K562 (cell line): ENCODE results near the gene GDF15. TPM values are rescaled to one million over a fixed set of nuclear protein-coding genes. Genes with fewer than 3 reads are reported as not detected.
A peak's percentile ranks its signal among the peaks of the same experiment; 100 is the strongest.

Experiments
- GTF2F1 ChIP-seq: IDR thresholded peaks from 2 replicates; pipeline ENCODE4 v1.6.1; 2011; ENCODE audit warnings: low read depth, low read length, improper control_type of control experiment
- HCFC1 ChIP-seq: IDR thresholded peaks from 2 replicates; pipeline ENCODE4 v1.6.1; 2012; ENCODE audit warnings: low read depth, low read length, improper control_type of control experiment
- HDGF ChIP-seq: fragments of 450-650 bp; IDR thresholded peaks from 2 replicates; pipeline ENCODE4 v1.6.1; 2016
- KAT7 ChIP-seq: sonication (generic); formaldehyde crosslinking; IDR thresholded peaks from 2 replicates; pipeline ENCODE4 v1.8.0; 2022; ENCODE audit warnings: missing genetic modification reagents, mild to moderate bottlenecking, borderline replicate concordance
- MYC ChIP-seq, 2 experiments: fragments of 250-450 bp in 1 of 2; sonication (Bioruptor Pico) in 1 of 2; IDR thresholded peaks; 2 replicates each; pipeline versions ENCODE4 v1.5.1 to v1.6.1; 2012 to 2021; ENCODE audit warnings: low read depth in 2 of 2, borderline replicate concordance in 1 of 2, improper control_type of control experiment in 1 of 2, low read length in 1 of 2, mild to moderate bottlenecking in 1 of 2, moderate library complexity in 1 of 2
- NONO ChIP-seq, 2 experiments: fragments of 200-400 bp in 1 of 2; fragments of 450-650 bp in 1 of 2; formaldehyde crosslinking in 1 of 2; IDR thresholded peaks; 2 replicates each; pipeline ENCODE4 v1.6.1; 2017; ENCODE audit warnings: low read depth in 2 of 2, mild to moderate bottlenecking in 2 of 2, moderate library complexity in 2 of 2, low read length in 1 of 2
- PML ChIP-seq: IDR thresholded peaks from 2 replicates; pipeline ENCODE4 v1.6.1; 2012; ENCODE audit warnings: low read length, inconsistent platforms
- PPARD ChIP-seq: fragments of 250-450 bp; sonication (Bioruptor Pico); IDR thresholded peaks from 2 replicates; pipeline ENCODE4 v1.8.0; 2022; ENCODE audit warnings: inconsistent platforms, mild to moderate bottlenecking, moderate library complexity
- PTTG1 ChIP-seq: fragments of 450-650 bp; IDR thresholded peaks from 2 replicates; pipeline ENCODE4 v1.6.1; 2016; ENCODE audit warnings: low read depth, mild to moderate bottlenecking, missing genetic modification characterization, missing compliant biosample characterization
- PYGO2 ChIP-seq: fragments of 450-650 bp; IDR thresholded peaks from 2 replicates; pipeline ENCODE4 v1.6.1; 2016; ENCODE audit warnings: mild to moderate bottlenecking, missing genetic modification characterization, moderate library complexity, missing compliant biosample characterization
- RBFOX2 ChIP-seq: fragments of 200-400 bp; formaldehyde crosslinking; IDR thresholded peaks from 2 replicates; pipeline ENCODE4 v1.6.1; 2017; ENCODE audit warnings: low read depth, mild to moderate bottlenecking, low read length, moderate library complexity
- TBL1XR1 ChIP-seq, 2 experiments: IDR thresholded peaks; 2 replicates each; pipeline ENCODE4 v1.6.1; 2012; ENCODE audit warnings: improper control_type of control experiment in 2 of 2, low read length in 2 of 2, mild to moderate bottlenecking in 1 of 2
- TCF3 ChIP-seq: sonication (generic); formaldehyde crosslinking; IDR thresholded peaks from 2 replicates; pipeline ENCODE4 v1.4.0; 2020; ENCODE audit warnings: mild to moderate bottlenecking, missing genetic modification reagents
- YY1 ChIP-seq, 3 experiments: IDR thresholded peaks; 2 replicates each; pipeline ENCODE4 v1.6.1; 2011; ENCODE audit warnings: low read length in 2 of 3, mild to moderate bottlenecking in 2 of 3, moderate library complexity in 2 of 3, borderline replicate concordance in 1 of 3, control low read depth in 1 of 3, low read depth in 1 of 3; ENCODE audit not compliant: insufficient read depth in 3 of 3, insufficient replicate concordance in 2 of 3, control insufficient read depth in 1 of 3, insufficient read length in 1 of 3; ENCODE audit errors: extremely low read depth in 1 of 3
- polyA plus RNA-seq, 8 experiments: library from polyadenylated mRNA; depleted of rRNA in 4 of 8; stranded (reverse) in 5 of 8; unstranded in 3 of 8; fragments of >200 nt; fragmentation: Nextera tagmentation in 2 of 8; fragmentation: Illumina TruSeq in 1 of 8; extraction: Ambion mirVana in 2 of 8; extraction: Trizol in 1 of 8; gene quantifications; 2 replicates each; pipeline versions ENCODE4 v1.2.1 to v1.2.3, GENCODE V29; 2011 to 2014; ENCODE audit warnings: inconsistent platforms in 1 of 8, missing spikeins in 1 of 8
- total RNA-seq, 7 experiments: library from RNA; depleted of rRNA in 6 of 7; stranded (reverse); fragments of >200 nt in 6 of 7; fragmentation: Illumina TruSeq in 2 of 7; extraction: Trizol in 2 of 7; gene quantifications; 2 replicates each; pipeline versions ENCODE4 v1.2.1 to v1.2.3, GENCODE V29; 2011 to 2021; ENCODE audit warnings: low replicate concordance in 1 of 7
- TF ChIP-seq, protein P1 (sequence below), 2 experiments: fragments of 450-650 bp; formaldehyde crosslinking in 1 of 2; IDR thresholded peaks; 2 replicates each; pipeline versions ENCODE4 v1.4.0 to v1.6.1; 2014 to 2020; ENCODE audit warnings: mild to moderate bottlenecking in 2 of 2, borderline replicate concordance in 1 of 2, low read depth in 1 of 2
- TF ChIP-seq, protein P2 (sequence below), 2 experiments: fragments of 450-650 bp in 1 of 2; sonication (generic) in 1 of 2; formaldehyde crosslinking in 1 of 2; IDR thresholded peaks in 1 of 2; conservative IDR thresholded peaks in 1 of 2; 2 replicates each; pipeline versions ENCODE4 v1.6.1 to v1.8.1; 2016 to 2023; ENCODE audit warnings: mild to moderate bottlenecking in 2 of 2, moderate library complexity in 2 of 2, inconsistent platforms in 1 of 2, missing genetic modification reagents in 1 of 2

GDF15 gene
- total and polyA plus RNA-seq, 9 of the 15 experiments (the other 6 are each of a cell fraction or from before 2014, with no cell fraction given) = 2.3 to 82.4 (median 12.5) TPM

DNA sequence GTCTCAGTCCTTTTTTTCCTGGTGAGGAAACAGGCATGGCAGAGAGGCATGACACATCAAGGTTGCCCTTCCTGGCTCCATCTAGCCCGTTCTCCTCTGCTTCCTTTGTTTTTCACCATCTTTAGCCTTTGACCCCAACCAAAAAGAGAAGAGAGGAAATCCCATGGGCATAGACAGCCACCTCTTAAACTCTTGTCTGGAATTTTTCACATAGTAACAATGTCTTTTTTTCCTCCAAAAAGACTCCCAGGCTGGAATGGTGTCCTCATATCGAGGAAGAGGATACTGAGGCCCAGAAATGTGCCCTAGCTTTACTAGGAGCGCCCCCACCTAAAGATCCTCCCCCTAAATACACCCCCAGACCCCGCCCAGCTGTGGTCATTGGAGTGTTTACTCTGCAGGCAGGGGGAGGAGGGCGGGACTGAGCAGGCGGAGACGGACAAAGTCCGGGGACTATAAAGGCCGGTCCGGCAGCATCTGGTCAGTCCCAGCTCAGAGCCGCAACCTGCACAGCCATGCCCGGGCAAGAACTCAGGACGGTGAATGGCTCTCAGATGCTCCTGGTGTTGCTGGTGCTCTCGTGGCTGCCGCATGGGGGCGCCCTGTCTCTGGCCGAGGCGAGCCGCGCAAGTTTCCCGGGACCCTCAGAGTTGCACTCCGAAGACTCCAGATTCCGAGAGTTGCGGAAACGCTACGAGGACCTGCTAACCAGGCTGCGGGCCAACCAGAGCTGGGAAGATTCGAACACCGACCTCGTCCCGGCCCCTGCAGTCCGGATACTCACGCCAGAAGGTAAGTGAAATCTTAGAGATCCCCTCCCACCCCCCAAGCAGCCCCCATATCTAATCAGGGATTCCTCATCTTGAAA is at the start of gene GDF15 (continued):
- TF ChIP-seq YY1 (IDR thresholded peaks at IDR 0.05; ENCODE audit: borderline replicate concordance in 1 of 3, control insufficient read depth in 1 of 3, extremely low read depth in 1 of 3, insufficient read depth in 3 of 3, insufficient read length in 1 of 3, insufficient replicate concordance in 2 of 3, low read depth in 1 of 3, low read length in 2 of 3) (peak in 2 of 3 experiments; percentile 59 to 73), HDGF (0 out of 2 replicates have a peak, but pooled peaks have one; percentile 33), GTF2F1 (peak; percentile 63), RBFOX2 (peak; percentile 93), NONO (IDR thresholded peaks at IDR 0.05; ENCODE audit: low read depth in 2 of 2, low read length in 1 of 2) (peak; percentile 91 to 98), TBL1XR1 (IDR thresholded peaks at IDR 0.05; ENCODE audit: low read length in 2 of 2) (peak; percentile 47 to 83), PTTG1 (tag) (0 out of 2 replicates have a peak, but pooled peaks have one; percentile 41), PYGO2 (peak; percentile 16; the same call in 1 of the 2 replicates), PPARD (CRISPR knock-in tag) (no peak), MYC (IDR thresholded peaks at IDR 0.05; ENCODE audit: low read depth, low read length) (peak; percentile 93), MYC (CRISPR knock-in tag; IDR thresholded peaks at IDR 0.05; ENCODE audit: borderline replicate concordance, low read depth) (no peak), HCFC1 (peak; percentile 61), KAT7 (CRISPR knock-in tag) (peak; percentile 74), PML (peak; percentile 95), TCF3 (peak; percentile 53)
- TF ChIP-seq, protein P1, sequence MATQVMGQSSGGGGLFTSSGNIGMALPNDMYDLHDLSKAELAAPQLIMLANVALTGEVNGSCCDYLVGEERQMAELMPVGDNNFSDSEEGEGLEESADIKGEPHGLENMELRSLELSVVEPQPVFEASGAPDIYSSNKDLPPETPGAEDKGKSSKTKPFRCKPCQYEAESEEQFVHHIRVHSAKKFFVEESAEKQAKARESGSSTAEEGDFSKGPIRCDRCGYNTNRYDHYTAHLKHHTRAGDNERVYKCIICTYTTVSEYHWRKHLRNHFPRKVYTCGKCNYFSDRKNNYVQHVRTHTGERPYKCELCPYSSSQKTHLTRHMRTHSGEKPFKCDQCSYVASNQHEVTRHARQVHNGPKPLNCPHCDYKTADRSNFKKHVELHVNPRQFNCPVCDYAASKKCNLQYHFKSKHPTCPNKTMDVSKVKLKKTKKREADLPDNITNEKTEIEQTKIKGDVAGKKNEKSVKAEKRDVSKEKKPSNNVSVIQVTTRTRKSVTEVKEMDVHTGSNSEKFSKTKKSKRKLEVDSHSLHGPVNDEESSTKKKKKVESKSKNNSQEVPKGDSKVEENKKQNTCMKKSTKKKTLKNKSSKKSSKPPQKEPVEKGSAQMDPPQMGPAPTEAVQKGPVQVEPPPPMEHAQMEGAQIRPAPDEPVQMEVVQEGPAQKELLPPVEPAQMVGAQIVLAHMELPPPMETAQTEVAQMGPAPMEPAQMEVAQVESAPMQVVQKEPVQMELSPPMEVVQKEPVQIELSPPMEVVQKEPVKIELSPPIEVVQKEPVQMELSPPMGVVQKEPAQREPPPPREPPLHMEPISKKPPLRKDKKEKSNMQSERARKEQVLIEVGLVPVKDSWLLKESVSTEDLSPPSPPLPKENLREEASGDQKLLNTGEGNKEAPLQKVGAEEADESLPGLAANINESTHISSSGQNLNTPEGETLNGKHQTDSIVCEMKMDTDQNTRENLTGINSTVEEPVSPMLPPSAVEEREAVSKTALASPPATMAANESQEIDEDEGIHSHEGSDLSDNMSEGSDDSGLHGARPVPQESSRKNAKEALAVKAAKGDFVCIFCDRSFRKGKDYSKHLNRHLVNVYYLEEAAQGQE (IDR thresholded peaks at IDR 0.05; ENCODE audit: borderline replicate concordance) = peak; percentile 99
- TF ChIP-seq, protein P1 (CRISPR knock-in tag; IDR thresholded peaks at IDR 0.05; ENCODE audit: low read depth) = no peak; the same call in 1 of the 2 replicates
- TF ChIP-seq, protein P2, sequence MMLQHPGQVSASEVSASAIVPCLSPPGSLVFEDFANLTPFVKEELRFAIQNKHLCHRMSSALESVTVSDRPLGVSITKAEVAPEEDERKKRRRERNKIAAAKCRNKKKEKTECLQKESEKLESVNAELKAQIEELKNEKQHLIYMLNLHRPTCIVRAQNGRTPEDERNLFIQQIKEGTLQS (IDR thresholded peaks at IDR 0.05) = no peak
- TF ChIP-seq, protein P2 (CRISPR knock-in tag; conservative IDR thresholded peaks at IDR 0.05) = no peak
